Measurements from ENCODE around the gene XRCC2.
"Not testable (repeated sequence)": the region's sequence is repeated elsewhere in the genome, so short reads cannot be mapped to it uniquely, and the experiment has no call there.

The XRCC2 gene

GRCh38 chr7:152663931-152664330 lies 12.0 kb downstream of the XRCC2 start:
- DNase-seq, result no peak

DNA sequence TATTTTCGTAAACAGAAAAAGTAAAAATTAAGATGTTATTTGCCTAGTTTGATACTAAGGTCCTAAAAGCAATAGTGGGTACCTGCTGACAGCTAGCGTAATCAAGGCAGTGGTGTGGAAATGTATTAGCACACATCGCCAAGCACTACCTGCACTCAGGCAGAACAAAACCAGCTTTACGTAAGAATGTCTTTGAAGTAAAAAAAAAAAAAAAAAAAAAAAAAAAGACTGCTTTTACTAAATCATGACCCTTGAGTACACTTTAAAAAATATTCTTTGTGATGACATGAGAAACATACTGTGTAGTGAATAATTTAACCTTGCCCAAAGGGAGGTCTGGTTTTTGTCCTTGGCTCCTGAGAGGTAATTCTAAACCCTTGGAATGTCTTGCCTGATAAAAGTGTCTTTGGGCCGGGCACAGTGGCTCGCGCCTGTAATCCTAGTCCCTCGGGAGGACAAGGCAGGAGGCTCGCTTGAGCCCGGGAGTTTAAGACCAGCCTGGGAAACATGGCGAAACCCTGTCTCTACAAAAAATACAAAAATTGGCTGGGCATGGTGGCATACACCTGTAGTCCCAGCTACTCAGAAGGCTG lies 12.7 kb downstream of the XRCC2 start:
- no peak for DNase-seq

GRCh38 chr7:152661479-152661878 lies 14.5 kb downstream of the XRCC2 start:
- no peak for DNase-seq

DNA sequence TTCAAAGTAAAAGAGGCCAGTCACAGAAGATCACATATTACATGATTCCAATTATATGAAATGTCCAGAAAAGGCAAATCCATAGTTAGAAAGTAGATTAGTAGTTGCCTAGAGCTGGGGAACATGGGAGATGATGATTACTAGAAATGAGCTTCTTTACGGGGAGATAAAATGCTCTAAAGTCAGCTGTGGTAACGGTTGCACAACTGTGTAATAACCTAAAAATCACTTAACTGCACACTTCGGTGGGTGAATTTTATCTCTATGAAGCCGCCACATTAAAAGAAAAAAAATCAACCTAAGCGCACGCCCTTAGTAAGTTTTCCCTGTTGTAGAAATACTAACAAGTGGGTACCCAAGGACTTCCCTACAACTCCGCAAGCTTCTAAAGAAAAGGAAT lies 15.9 kb downstream of the XRCC2 start:
- no peak for DNase-seq

DNA sequence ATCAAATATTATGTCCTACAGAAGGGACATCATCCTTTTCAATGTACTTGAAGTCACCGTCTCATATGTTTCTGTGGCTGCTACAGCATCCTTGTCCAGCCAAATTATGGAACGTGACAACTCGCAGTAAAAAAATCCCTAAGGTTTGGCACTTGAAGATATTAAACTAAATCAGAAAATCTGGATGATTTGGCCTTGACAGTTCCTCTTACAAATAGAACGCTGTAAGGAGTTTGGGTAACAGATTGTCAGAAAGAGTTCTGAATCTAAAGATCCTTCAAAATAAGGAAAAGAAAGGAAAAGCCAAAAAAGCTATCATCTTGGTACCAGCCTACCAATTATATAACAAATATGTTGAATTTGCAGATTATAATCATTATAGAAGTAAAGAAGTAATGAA lies 21.0 kb downstream of the XRCC2 start:
- no peak for DNase-seq

- DNase-seq, result no peak
Observed at GRCh38 chr7:152649220-152649619, 26.7 kb downstream of the XRCC2 start.

DNA sequence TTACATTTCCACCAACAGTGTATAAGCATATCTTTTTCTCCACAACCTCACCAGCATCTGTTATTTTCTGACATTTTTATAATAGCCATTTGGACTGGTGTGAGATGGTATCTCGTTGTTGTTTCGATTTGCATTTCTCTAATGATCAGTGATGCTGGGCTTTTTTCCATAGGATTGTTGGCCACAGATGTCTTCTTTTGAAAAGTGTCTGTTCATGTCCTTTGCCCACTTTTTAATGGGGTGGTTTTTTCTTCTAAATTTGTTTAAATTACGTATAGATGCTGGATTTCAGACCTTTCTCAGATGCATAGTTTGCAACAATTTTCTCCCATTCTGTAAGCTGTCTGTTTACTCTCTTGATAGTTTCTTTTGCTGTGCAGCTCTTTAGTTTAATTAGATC lies 28.9 kb downstream of the XRCC2 start:
- DNase-seq, result no peak

DNA sequence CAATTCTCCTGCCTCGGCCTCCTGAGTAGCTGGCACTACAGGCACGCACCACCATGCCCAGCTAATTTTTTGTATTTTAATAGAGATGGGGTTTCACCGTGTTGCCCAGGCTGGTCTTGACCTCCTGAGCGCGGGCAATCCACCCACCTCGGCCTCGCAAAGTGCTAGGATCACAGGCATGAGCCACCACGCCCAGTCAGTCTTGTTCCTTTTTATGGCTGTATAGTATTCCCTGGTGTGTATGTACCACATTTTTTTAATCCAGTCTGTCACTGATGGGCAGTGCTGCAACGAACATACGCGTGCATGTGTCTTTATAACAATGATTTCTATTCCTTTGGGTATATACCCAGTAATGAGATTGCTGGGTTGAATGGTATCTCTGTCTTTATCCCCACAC lies 29.4 kb downstream of the XRCC2 start:
- DNase-seq, result not testable (repeated sequence)

GRCh38 chr7:152643979-152644559 lies 31.9 kb downstream of the XRCC2 start:
- no peak for DNase-seq

- DNase-seq, result no peak
Observed at GRCh38 chr7:152641384-152641783, 34.6 kb downstream of the XRCC2 start.

GRCh38 chr7:152640829-152641228 lies 35.1 kb downstream of the XRCC2 start:
- no peak for DNase-seq

GRCh38 chr7:152637920-152638580 lies 37.9 kb downstream of the XRCC2 start:
- DNase-seq, result no peak

DNA sequence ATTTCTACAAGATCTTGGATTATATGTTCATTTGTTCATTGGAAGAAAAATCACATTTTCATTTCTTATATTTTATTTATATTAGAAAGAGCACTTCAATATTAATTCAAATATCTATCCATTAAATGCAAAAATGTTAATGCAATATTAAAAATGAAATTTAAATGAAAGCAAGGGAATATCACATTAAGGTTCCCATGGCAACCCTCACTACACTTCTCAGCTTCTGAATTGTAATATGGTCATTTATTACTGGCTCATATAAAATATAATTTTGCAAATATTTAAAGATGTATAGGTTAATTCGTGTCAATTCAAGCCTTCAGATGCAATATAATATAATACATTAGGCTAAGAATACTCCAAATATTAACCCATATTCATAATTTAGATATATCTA lies 38.8 kb downstream of the XRCC2 start:
- DNase-seq, result no peak

DNA sequence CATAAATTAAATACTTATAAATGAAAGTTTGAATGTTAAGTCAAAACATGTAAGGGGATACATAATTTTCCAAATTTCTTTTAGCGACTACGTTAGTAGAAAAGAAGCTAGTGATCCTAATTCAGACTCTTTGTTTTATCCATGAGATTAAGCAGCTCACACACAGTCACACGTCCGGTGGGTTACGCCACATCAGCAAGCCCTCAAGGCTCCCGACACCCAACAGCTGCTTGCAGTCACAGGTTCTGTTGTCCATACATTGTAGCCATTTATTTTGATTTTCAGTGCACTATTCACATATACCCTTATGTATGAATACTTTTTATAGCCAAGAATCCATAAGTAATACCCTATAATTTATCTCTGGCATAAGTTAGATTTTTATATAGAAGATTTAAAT lies 39.5 kb downstream of the XRCC2 start:
- DNase-seq, result no peak

GRCh38 chr7:152633504-152633903 lies 42.4 kb downstream of the XRCC2 start:
- DNase-seq, result no peak

DNA sequence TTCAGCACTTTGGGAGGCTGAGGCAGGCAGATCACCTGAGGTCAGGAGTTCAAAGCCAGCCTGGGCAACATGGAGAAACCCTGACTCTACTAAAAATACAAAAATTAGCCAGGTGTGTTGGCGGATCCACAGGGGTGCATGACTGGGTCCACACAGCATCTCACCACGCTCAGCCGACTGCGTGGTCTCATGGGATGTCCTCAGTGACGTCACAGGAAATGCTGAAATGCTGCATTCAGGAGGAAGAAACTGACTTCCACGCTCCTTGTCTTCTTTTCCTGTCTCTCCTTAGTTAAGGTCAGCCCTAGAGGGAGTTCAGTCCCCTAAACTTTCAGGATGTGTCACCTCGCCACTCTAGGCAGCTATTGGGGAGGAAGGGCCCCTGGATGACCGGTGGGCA lies 42.9 kb downstream of the XRCC2 start:
- DNase-seq, result no peak

DNA sequence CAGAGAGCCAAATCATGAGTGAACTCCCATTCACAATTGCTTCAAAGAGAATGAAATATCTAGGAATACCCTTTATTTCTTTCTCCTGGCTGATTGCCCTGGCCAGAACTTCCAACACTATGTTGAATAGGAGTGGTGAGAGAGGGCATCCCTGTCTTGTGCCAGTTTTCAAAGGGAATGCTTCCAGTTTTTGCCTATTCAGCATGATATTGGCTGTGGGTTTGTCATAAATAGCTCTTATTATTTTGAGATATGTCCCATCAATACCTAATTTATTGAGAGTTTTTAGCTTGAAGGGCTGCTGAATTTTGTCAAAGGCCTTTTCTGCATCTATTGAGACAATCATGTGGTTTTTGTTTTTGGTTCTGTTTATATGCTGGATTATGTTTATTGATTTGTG lies 47.2 kb downstream of the XRCC2 start:
- DNase-seq, result not testable (repeated sequence)

- DNase-seq, result no peak
Observed at GRCh38 chr7:152624228-152624627, 51.7 kb downstream of the XRCC2 start.

- no peak for DNase-seq
Observed at GRCh38 chr7:152621426-152621825, 54.5 kb downstream of the XRCC2 start.

DNA sequence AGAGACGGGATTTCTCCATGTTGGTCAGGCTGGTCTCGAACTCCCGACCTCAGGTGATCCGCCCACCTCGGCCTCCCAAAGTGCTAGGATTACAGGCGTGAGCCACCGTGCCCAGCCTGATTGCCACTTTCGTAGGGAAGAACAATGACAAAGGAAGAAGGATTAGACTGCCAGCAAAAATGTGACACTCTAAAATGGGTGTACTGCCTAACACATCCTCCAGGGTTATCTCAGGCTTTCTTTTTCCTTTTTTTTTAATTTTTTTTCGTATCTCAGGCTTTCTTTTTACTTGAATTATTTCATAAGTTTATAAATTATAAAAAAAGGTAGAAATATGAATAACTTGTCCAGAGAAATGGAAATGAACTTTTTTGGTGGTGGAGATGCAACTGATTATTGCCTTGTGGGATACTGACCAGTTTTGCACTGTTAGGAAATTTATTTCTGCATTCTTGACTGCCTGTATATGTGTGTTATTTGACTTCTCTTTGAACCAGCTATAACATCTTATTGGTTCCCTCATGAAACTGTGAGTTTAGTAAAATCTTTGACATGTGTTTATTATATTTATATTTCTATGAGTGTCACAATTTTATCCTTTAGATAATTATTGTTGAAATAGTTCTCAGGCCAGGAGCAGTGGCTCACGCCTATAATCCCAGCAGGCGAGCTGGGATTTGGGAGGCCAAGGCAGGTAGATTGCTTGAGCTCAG lies 56.8 kb downstream of the XRCC2 start:
- DNase-seq, result no peak

DNA sequence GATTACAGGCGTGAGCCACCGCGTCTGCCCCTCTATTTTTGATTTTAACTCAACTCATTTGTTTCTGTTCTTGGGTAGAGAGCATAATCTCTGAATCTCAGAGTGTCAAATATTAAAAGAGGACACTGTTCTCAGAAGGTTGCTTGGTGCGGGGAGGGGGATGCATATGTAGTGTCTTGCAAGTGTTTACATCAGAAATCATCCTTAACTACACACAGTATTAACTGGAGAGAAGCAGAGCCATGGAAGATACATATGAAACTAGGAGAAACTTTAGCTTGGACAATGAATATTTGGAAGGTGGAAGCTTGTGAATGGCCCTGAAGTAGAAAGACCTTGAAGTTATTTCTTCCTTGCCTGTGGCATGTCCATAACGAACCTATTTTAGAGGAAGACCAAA lies 57.5 kb downstream of the XRCC2 start:
- no peak for DNase-seq

- DNase-seq, result no peak
Observed at GRCh38 chr7:152617056-152617455, 58.9 kb downstream of the XRCC2 start.

- no peak for DNase-seq
Observed at GRCh38 chr7:152615031-152615741, 60.8 kb downstream of the XRCC2 start.

All from kidney glomerular epithelial cell (primary cell).